Measurements from ENCODE around the gene MAGED2. TPM values are rescaled to one million over a fixed set of nuclear protein-coding genes. Genes with fewer than 3 reads are reported as not detected.
"Not testable (repeated sequence)": the region's sequence is repeated elsewhere in the genome, so short reads cannot be mapped to it uniquely, and the experiment has no call there.

The MAGED2 gene
- total and polyA plus RNA-seq, 8 donors, result 25.9 to 136 (median 51.4) TPM

DNA sequence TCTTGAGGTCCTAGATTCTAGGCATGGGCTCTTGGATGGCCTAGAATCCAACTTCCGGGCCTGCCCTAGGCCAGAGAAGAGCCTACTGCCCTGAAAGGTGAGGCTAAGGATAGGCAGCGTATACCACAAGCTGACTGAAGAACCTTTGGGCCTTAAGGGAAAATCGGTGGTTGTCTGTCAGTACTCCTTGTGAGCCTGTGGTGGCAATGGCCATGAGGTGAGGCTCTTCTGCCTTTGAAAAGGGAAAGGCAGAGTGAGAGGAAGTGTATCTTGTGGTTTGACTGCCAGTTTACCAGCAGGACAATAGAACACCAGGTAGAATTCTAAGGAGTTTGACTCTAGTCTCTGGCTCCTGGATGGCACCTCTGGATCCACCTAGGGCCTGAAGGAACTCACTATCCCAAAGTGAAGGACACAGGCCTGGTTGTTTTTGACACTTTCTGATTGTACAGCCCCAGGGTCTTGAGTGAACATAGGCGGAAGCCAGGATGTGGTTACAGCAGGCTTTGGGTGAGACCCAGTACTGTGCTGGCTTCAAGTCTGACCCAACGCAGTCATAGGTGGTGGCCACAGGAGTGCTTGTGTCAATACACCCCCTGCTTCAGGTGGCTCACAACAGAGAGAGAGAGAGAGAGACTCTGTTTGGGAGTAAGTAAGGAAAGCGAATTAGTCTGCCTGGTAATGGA, 30.4 kb upstream of the MAGED2 start:
- ATAC-seq (no peak), DNase-seq (no peak), FAIRE-seq (no peak)
- H3K4me1 ChIP-seq, result no peaks in the 10 kb centered on the region
- TF ChIP-seq, protein P1, sequence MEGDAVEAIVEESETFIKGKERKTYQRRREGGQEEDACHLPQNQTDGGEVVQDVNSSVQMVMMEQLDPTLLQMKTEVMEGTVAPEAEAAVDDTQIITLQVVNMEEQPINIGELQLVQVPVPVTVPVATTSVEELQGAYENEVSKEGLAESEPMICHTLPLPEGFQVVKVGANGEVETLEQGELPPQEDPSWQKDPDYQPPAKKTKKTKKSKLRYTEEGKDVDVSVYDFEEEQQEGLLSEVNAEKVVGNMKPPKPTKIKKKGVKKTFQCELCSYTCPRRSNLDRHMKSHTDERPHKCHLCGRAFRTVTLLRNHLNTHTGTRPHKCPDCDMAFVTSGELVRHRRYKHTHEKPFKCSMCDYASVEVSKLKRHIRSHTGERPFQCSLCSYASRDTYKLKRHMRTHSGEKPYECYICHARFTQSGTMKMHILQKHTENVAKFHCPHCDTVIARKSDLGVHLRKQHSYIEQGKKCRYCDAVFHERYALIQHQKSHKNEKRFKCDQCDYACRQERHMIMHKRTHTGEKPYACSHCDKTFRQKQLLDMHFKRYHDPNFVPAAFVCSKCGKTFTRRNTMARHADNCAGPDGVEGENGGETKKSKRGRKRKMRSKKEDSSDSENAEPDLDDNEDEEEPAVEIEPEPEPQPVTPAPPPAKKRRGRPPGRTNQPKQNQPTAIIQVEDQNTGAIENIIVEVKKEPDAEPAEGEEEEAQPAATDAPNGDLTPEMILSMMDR (IDR thresholded peaks at IDR 0.05), result no peak
- intact Hi-C loops (cut with DNase I), result no loop called here
- no peak overlapping the region for H3K4me3 ChIP-seq
- no peaks in the 10 kb centered on the region for H3K9me3 ChIP-seq
- 70 to 81% methylated on average over 6 of the region's 6 CpGs for WGBS, 2 donors
- no peaks in the 10 kb centered on the region for H3K27me3 ChIP-seq
- no peak overlapping the region for H3K27ac ChIP-seq
- no peaks in the 10 kb centered on the region for H3K36me3 ChIP-seq

DNA sequence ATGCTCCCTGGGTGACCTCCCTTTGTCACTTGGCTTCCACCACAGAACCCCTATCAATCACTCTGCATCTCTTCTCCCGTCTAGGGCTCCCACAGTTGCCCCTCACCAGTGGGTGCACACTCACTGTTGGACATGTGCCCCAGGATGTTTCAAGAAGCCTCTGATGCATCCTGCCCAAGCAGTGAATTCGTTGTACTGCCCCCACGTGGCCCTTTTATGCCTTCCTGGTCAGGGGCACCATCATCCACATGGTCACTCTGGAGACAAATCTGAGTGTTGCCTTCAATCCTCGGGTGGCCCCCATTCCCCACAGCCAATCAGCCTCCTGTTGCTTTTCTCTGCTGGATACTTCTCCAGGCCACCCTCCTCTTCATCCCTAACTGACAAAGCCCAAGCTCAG, 21.6 kb upstream of the MAGED2 start:
- intact Hi-C loops (cut with DNase I), result no loop called here
- no peak for FAIRE-seq
- H3K4me3 ChIP-seq, result no peak overlapping the region

DNA sequence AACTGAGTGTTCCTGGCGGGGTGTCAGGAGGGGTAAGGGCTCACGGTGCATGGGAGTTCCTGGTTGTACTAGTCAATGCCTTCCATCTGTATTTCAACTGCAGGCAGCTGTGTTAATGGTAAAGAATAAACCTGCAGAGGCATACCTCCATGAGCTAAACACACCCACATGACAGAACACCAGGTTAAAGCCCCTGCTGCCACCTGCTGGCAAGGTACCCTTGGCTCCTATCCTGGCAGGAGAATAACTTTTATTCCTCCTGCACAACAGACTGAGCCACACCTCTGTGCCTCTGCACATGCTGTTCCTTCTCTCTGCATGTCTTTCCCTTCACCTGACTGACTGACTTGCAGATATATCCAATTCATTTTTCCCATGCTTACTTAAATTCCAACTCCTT, 20.6 kb upstream of the MAGED2 start:
- WGBS, 2 donors, result 31 to 65% methylated on average over 2 of the region's 2 CpGs
- Histone ChIP-seq H3K4me3 (no peak overlapping the region), H3K9me3 (no peaks in the 10 kb centered on the region), H3K27ac (no peak overlapping the region), H3K27me3 (peaks cover 0 to 12% (median 0%) of the 10 kb centered on the region in 4 donors), H3K36me3 (no peaks in the 10 kb centered on the region), H3K4me1 (no peaks in the 10 kb centered on the region)
- intact Hi-C loops (cut with DNase I), result no loop called here
- no peak for FAIRE-seq
- TF ChIP-seq, protein P1 (IDR thresholded peaks at IDR 0.05), result no peak
- ATAC-seq, result peak; percentile 52 to 89 (median 74)
- no peak for DNase-seq

More for the DNA sequence above, 21.6 kb upstream of the MAGED2 start:
- H3K4me1 ChIP-seq, result no peaks in the 10 kb centered on the region
- peaks cover 0 to 7% (median 0%) of the 10 kb centered on the region in 4 donors for H3K27me3 ChIP-seq
- H3K36me3 ChIP-seq, result no peaks in the 10 kb centered on the region
- ATAC-seq (peak; percentile 44 to 68 (median 51)), DNase-seq (no peak)
- H3K27ac ChIP-seq, result no peak overlapping the region
- TF ChIP-seq, protein P1 (IDR thresholded peaks at IDR 0.05), result peak in 1 of 4 donors; percentile 19
- no peaks in the 10 kb centered on the region for H3K9me3 ChIP-seq
- 16 to 20% methylated on average over 4 of the region's 4 CpGs for WGBS, 2 donors

DNA sequence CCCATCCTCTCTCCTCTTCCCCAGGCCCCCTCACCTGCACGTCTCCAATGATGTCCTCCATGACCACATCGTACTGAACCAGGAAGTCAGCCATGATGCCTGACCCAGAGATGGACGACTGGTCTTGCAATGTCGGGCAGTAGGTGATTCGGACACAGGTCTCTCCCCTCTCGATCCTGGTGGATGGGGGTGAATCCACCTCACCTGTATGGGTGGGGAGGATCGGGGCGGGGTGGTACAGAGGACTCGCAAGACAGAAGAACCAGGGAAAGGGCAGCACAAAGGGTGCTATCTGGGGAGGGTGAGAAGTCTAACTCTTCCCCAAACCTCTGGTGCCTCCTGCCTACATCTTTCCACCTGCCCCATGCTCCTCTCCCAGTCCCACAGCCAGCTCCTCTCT, 19.1 kb upstream of the MAGED2 start:
- no peak for FAIRE-seq
- H3K36me3 ChIP-seq, result no peaks in the 10 kb centered on the region
- no peak overlapping the region for H3K4me3 ChIP-seq
- WGBS, 2 donors, result 69 to 80% methylated on average over 9 of the region's 9 CpGs
- H3K4me1 ChIP-seq, result no peaks in the 10 kb centered on the region
- H3K27ac ChIP-seq, result no peak overlapping the region
- intact Hi-C loops (cut with DNase I), result no loop called here
- no peak for ATAC-seq
- peak in 1 of 6 donors; percentile 32 for DNase-seq
- peaks cover 0 to 12% (median 0%) of the 10 kb centered on the region in 4 donors for H3K27me3 ChIP-seq
- TF ChIP-seq, protein P1 (IDR thresholded peaks at IDR 0.05), result no peak
- no peaks in the 10 kb centered on the region for H3K9me3 ChIP-seq

DNA sequence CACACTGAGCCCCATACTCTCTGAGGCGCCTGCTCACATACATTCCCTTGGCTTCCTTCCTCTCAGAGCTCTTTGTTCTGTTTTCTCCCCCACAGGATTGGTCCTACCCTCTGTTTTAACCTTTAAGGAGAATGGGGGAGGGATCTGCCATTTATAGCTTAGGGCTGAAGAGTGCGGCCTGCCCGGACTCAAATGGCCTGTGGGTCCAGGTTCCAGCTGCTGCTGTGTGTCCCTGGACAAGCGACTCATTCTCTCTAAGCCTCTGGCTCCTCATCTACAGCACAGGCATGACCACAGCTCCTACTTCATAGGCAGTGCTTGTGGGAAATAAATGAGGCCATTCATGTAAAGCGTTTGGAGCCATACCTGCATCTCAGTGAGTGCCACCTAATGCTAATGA, 18.1 kb upstream of the MAGED2 start:
- peaks cover 0 to 12% (median 0%) of the 10 kb centered on the region in 4 donors for H3K27me3 ChIP-seq
- H3K36me3 ChIP-seq; H3K4me3 ChIP-seq; ATAC-seq; H3K4me1 ChIP-seq; DNase-seq; intact Hi-C loops (cut with DNase I); H3K27ac ChIP-seq; H3K9me3 ChIP-seq: not testable (repeated sequence)
- WGBS, 2 donors, result 61 to 70% methylated on average over 4 of the region's 5 CpGs
- peak; percentile 91 for FAIRE-seq
